Mucosa of descending colon (tissue), 3 donors: Measurements from ENCODE around the gene UNC119B. TPM values are rescaled to one million over a fixed set of nuclear protein-coding genes. Genes with fewer than 3 reads are reported as not detected.

Experiments used
- ATAC-seq: fragments of 200-7000 bp; cut with Tn5 transposase; one replicate; pipeline ENCODE4 v1.9.1; 2020; ENCODE audit warnings: mild to moderate bottlenecking, moderate library complexity
- DNase-seq, 3 donors: peaks; one replicate each; pipeline ENCODE4 v3.0.0-alpha.2; 2020
- H3K36me3 ChIP-seq: fragments of 200-600 bp; one replicate; pipeline ENCODE4 v1.8.0; 2021; ENCODE audit warnings: low read depth, mild to moderate bottlenecking
- H3K4me1 ChIP-seq: fragments of 200-600 bp; one replicate; pipeline ENCODE4 v1.8.0; 2021; ENCODE audit warnings: low read depth, mild to moderate bottlenecking
- H3K4me3 ChIP-seq: fragments of 200-600 bp; one replicate; pipeline ENCODE4 v1.8.0; 2021; ENCODE audit warnings: mild to moderate bottlenecking
- H3K9me3 ChIP-seq: fragments of 200-600 bp; one replicate; pipeline ENCODE4 v1.8.0; 2021; ENCODE audit warnings: mild to moderate bottlenecking
- CTCF ChIP-seq: fragments of 200-600 bp; IDR thresholded peaks from one replicate; pipeline ENCODE4 v1.8.0; 2022; ENCODE audit warnings: antibody characterized with exemption, mild to moderate bottlenecking
- intact Hi-C, 2 donors: fragments of 100-400 bp; cut with DNase I in 1 of 2; cut with micrococcal nuclease in 1 of 2; formaldehyde crosslinking; loops; one replicate each; pipeline versions ENCODE4 v1.11.0 to v1.11.1; 2022; cut with DNase I, micrococcal nuclease
- total RNA-seq, 3 donors: library from RNA; stranded (reverse); fragmentation: NEBNext Ultra II Directional in 2 of 3; extraction: Animal tissue kit (Norgen Biotek cat#: 25700) in 2 of 3; gene quantifications; one replicate each; pipeline versions ENCODE4 v1.2.1 to v1.2.4, GENCODE V29; 2021 to 2023
- donor health status: DM: no; HTN: no; CAD: no; lungs with moderate emphysema.
- donor health status: DM: no; HTN: no; CAD: no.
- donor health status: DM: no; HTN: yes; CAD: no.

Gene UNC119B
- total RNA-seq, 3 donors from 2014 or later, result 20.5 to 26.7 (median 23.3) TPM

DNA sequence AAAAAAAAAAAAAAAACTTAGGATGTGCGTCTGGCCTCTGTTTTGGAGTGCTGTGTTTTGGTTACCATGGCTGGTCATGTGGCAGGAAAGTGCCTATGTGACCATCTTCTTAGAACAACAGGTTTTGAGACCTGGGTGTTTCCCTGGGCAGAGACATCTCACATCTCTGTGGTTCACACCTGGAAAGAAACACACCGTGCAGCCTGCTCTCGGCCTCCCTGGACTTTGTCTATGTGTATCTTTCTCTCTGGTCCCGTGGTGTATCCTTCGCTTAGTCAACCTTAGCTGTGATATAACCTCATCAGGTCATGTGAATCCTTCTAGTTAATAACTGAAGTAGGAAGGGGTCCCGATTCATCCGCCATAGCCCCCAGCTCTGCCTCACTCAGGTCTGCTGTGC lies 38.0 kb downstream of the UNC119B start:
- peak; percentile 60 for ATAC-seq
- no peaks in the 10 kb centered on the region for H3K9me3 ChIP-seq
- DNase-seq, result no peak
- TF ChIP-seq CTCF, result no peak
- intact Hi-C loops, result no loop called here
- H3K4me1 ChIP-seq, result no peaks in the 10 kb centered on the region
- no peak overlapping the region for H3K4me3 ChIP-seq
- H3K36me3 ChIP-seq, result no peaks in the 10 kb centered on the region

- DNase-seq, result no peak
- ATAC-seq, result no peak
- no peaks in the 10 kb centered on the region for H3K36me3 ChIP-seq
- H3K4me1 ChIP-seq, result no peaks in the 10 kb centered on the region
- intact Hi-C loops, result no loop called here
- TF ChIP-seq CTCF, result no peak
- H3K4me3 ChIP-seq, result no peak overlapping the region
- H3K9me3 ChIP-seq, result no peaks in the 10 kb centered on the region
Observed at GRCh38 chr12:120749256-120749655, 39.0 kb downstream of the UNC119B start.

- no peaks in the 10 kb centered on the region for H3K36me3 ChIP-seq
- TF ChIP-seq CTCF, result no peak
- DNase-seq (no peak), ATAC-seq (no peak)
- peaks cover 4% of the 10 kb centered on the region for H3K9me3 ChIP-seq
- no peak overlapping the region for H3K4me3 ChIP-seq
- H3K4me1 ChIP-seq, result no peaks in the 10 kb centered on the region
- intact Hi-C loops, result no loop called here
Observed at GRCh38 chr12:120750806-120751205, 40.5 kb downstream of the UNC119B start.

GRCh38 chr12:120751389-120751788 lies 41.1 kb downstream of the UNC119B start:
- no peak for TF ChIP-seq CTCF
- intact Hi-C loops, result no loop called here
- no peak for ATAC-seq
- peaks cover 4% of the 10 kb centered on the region for H3K9me3 ChIP-seq
- H3K4me1 ChIP-seq, result peaks cover 4% of the 10 kb centered on the region
- no peak overlapping the region for H3K4me3 ChIP-seq
- DNase-seq, result no peak
- H3K36me3 ChIP-seq, result no peaks in the 10 kb centered on the region

GRCh38 chr12:120754792-120755191 lies 44.5 kb downstream of the UNC119B start:
- TF ChIP-seq CTCF, result no peak
- no peaks in the 10 kb centered on the region for H3K36me3 ChIP-seq
- ATAC-seq, result no peak
- peaks cover 19% of the 10 kb centered on the region for H3K4me1 ChIP-seq
- intact Hi-C loops, result no loop called here
- H3K4me3 ChIP-seq, result no peak overlapping the region
- DNase-seq, result no peak
- H3K9me3 ChIP-seq, result peaks cover 4% of the 10 kb centered on the region

DNA sequence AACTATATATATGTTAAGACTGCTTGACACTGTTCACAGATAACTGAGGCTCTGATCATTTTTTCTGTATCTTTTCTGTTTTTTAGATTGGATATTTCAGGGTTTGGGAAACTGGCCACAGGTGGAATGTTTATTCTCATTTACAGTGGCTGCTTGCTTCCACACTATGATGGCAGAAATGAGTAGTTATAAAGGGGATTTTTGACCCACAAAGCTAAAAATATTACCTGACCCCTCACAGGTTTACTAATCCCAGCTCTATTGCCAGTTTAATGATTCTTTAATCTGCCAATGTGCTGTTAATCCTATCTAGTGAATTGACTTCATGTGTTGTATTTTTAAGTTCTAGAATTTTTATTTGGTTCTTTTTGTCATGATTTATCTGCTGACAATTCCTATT lies 45.0 kb downstream of the UNC119B start:
- H3K4me1 ChIP-seq, result peaks cover 19% of the 10 kb centered on the region
- DNase-seq (no peak), ATAC-seq (no peak)
- H3K4me3 ChIP-seq, result no peak overlapping the region
- intact Hi-C loops, result no loop called here
- H3K36me3 ChIP-seq, result no peaks in the 10 kb centered on the region
- no peak for TF ChIP-seq CTCF
- H3K9me3 ChIP-seq, result peaks cover 4% of the 10 kb centered on the region
